HK-2 (cell line): ENCODE measurements around the gene FAM200B.

Experiments used
- DNase-seq: peaks from one replicate; pipeline ENCODE4 v3.0.0-alpha.2; 2018; ENCODE audit not compliant: unreplicated experiment

FAM200B gene

GRCh38 chr4:15668566-15669435 is 12.8 kb upstream of the FAM200B start:
- no peak for DNase-seq

- DNase-seq = no peak
Measured at GRCh38 chr4:15670576-15670975, 11.1 kb upstream of the FAM200B start.

DNA sequence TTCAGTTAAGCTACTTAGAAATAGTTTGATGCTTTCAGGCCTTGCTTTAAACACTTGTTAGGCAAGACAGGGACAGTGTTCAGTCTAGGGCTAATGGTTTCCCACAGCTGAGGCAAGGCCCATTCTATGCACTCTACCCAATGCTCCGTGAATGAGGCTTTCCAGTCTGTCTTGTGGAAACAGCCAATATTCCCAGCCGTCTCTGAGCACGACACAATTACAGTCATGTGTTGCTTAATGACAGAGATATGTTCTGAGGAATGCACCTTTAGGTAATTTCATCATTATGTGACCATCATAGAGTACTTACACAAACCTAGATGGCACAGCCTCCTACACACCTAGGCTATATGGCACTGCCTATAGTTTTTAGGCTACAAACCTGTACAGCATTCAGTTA is 9.5 kb upstream of the FAM200B start:
- DNase-seq = no peak

GRCh38 chr4:15673337-15673736 is 8.3 kb upstream of the FAM200B start:
- DNase-seq = no peak

DNA sequence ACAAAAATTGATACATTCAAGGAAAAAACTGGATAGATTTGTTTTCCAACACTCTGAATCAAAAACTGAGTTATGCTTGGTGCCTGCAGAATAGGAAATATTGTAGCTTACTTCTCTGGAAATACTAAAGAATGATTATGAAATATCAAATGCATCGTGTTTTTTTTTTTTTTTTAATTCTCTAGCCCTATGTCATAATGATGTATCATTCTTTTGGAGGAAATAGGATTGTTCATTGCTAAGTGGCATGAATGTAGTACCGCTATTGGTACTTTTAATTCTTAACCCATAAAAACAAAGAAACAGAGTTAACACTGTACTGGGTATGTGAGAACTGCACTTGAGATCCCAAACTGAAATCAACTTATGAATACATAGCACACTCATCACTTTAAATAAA is 7.6 kb upstream of the FAM200B start:
- no peak for DNase-seq

GRCh38 chr4:15674926-15675325 is 6.7 kb upstream of the FAM200B start:
- DNase-seq = no peak

DNA sequence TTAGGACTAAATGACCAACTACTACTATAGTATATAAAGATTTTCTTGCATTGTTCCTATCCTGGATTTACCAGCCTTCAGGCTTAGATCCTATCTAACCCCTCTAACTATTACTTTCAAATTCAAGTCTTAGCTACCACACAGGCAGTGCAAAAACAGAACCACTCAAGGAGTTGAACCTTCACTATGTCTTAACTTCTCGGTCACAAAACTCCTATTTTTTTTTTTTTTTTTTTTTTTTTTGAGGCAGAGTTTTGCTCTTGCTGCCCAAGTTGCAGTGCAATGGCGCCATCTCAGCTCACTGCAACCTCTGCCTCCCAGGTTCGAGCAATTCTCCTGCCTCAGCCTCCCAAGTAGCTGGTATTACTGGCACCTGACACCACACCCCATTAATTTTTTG is 6.3 kb upstream of the FAM200B start:
- no peak for DNase-seq

DNA sequence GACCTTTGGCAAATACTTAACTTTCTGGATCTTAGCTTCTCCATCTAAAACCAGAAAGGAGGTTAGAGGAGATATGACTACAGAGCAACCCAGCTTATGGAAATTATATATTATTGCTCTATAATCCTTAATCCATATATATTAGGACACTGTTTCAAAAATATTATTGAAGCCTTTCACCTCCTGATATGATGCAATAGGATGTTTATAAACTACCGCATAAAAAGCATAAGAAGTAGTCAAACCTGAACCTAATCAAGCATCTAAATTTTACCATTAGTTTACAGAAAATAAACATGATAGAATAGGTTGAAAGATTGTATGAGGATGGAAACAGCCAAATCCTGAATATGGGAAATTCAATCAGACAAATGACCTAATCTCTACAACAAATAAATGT is 5.6 kb upstream of the FAM200B start:
- DNase-seq = no peak

DNA sequence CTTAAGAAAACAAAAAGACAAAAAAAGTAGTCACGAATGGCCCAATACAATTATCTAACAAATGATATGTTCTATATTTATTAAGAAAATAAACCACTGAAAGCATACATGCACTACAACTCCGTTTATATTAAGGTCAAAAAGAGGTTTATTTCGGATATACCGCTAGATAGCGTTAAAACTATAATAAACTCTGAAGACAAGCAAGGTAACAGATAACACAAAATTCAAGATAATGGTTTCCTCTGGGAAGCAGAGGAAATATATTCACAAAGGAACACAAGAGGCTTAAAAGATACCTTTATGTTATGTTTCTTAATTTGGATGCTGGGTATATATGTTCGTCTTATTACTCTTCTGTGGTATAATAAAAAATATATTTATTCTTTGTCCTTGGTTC is 4.7 kb upstream of the FAM200B start:
- DNase-seq = no peak

DNA sequence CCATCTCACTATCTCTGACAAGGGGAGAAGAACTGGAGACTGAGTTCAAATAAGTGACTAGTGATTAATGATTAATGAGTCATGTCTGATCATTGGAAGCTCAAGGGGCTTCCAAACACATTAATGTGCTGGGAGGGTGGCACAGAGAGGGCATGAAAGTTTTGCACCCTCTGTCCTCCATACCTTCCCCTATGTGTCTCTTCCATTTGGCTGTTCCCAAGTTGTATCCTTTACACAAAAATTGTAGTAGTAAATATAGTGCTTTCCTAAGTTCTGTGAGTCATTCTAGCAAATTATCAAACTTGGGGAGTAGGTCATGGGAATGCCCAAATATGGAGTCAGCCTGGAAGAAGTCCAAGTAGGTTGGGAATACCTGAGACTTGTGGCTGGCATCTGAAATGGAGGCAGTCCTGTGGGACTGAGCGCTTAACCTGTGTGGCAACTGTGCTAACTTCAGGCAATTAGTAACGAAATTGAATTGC is 4.1 kb upstream of the FAM200B start:
- DNase-seq = peak; percentile 79

DNA sequence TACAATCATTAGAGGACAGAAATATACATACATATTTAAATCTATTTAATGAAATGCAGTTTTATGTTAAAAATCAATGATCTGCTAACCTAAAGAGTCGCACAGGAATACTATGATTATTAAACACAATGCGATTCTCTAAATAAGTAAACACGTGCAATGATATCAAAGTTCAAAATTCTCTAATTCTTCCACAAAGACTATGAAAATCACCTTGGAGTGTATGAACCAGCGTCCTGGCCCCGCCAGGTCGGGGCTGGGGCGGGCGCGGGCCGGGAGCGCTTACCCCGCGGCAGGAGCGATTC is 608 bp upstream of the FAM200B start:
- DNase-seq = no peak

DNA sequence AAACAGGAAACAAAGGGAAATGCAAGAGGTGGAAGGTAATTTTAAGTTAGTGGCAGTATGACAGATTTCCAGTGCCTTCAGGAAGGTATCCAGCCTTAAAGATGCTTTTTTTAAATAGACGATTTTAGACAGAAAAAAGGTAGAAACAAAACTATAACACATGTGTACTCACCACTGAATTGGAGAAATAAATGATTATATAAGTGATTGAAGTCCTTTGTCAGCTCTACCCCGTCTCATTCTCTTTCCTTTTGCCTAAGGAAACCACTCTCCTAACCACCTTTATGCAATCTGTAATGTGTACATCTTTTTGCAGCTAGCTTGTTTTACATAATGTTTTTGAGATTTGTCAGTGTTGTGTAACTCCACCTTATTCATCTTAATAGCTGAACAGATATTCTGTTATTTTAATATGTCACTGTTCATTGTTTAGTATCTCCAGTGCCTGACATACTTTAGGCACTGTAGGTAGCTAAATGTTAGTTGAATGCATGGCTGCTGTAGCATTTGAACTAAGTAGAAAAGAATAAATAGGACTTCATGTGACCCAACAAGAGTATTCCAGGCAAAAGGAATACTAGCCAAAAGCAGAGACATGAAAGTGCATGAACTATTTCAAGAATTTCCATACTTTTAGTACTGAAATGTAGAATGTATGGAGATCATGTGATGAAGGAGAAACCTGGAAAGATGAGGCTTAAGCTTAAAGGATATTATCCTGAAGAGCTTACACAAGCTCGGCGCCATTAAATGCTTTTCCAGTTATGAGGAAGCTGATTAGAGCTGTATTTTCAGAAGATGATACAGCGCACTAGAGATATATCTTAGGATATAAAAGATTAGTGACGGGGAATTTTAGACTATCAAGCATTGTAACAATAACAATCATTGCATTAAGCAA is 865 bp downstream of the FAM200B start:
- no peak for DNase-seq

GRCh38 chr4:15683143-15683495 is 1.5 kb downstream of the FAM200B start:
- DNase-seq = no peak

DNA sequence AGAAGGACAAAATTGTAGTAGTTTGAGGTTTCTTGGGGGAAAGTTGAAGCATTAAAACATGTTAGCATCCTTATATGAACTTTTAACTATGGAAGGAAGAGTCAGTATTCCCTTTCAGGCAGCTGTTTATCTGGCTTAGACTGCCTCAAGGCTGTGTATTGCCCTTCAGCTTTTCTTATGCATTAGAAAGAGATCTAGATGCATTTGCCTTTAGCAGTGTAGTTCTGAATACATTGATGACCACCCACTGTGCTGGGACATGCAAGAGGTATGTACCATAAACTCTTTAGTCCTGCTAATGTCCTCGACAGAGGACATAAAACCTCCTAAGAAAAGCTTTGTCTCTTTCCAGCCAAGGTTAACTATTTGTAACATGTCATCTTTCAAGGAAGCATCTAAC is 2.9 kb downstream of the FAM200B start:
- no peak for DNase-seq

DNA sequence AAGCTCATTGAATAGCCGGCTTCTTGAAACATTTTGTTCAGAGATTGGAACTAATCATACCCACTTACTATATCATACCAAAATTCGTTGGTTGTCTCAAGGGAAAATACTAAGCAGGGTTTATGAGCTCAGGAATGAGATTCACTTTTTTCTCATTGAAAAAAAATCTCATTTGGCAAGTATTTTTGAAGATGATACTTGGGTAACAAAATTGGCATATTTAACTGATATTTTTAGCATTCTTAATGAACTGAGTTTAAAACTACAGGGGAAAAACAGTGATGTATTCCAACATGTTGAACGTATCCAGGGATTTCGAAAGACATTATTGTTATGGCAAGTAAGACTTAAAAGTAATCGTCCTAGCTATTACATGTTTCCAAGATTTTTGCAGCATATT is 6.4 kb downstream of the FAM200B start:
- no peak for DNase-seq

DNA sequence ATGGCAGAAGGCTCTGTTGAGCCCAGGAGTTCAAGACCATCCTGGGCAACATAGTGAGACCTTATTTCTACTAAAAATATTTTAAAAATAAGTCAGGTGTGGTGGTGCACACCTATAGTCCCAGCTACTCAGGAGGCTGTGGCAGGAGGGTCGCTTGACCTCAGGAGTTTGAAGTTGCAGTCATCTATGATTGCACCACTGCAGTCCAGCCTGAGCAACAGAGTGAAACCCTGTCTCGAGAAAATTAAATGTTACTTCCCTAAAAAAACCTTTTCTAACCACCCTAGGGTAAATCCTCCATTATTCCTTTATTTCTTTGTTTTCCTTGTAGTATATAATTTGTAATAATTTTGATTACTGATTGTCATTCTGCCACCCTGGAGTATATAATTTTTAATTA is 7.9 kb downstream of the FAM200B start:
- no peak for DNase-seq

- DNase-seq = peak; percentile 46
Measured at GRCh38 chr4:15690020-15690809, 8.6 kb downstream of the FAM200B start.

DNA sequence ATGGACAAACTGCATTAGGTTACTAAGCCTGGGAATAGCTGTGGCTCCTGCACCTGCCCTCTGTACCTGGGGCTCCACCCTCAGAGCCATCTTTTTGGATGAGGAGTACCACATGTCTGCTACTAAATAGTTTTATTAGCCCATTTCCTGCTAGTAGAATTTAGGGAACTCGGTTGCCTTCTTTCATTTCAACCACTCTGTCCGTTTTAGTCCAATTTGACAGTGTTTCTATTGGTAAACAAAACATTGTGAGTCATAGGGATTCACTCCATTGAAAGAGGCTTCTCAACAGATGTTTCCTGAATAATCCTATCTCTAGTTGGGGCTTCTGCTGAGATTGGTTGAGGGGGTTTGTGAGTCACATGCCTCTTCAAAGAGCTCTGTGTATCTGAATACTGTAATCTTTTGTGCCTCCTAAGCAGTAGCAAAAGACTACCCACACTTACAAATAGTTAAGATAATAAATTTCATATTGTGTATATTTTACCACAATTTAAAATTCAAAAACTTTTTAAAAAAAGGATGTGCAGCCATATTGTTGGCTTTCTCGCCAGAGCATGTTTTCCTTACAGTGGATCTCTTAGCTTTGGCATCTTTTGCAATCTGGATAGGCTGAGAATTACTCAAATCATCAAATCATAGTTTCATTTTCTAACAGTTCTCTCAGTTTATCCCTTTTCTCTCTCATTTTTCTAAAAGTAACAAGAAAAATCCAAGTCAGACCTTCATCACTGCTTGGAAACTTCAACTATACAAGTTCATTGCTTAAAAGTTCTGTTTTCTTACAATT is 9.9 kb downstream of the FAM200B start:
- no peak for DNase-seq

GRCh38 chr4:15692602-15693001 is 11.0 kb downstream of the FAM200B start:
- DNase-seq = no peak

- DNase-seq = no peak
Measured at GRCh38 chr4:15694431-15694830, 12.8 kb downstream of the FAM200B start.

DNA sequence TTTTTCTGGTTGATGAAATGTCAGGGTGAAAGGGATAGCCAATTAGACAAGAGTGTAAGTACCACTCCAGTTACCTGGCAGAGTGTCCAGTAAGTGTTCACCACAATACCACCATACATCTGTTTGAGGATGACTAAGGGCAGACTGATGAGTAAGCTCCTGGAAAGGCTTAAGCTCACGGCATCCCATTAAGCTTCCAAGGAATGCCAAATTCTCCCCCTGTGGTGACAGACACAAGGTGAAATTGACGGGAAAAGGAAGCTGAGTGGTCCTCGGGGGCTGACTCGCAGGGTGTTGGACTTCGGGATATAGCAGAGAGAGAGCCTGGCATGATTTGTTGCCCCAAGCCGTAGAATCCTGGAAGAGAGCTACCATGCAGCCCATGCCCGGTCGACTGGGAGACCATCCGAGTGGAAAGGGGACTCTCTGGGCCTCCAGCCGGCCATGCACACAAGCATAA is 13.6 kb downstream of the FAM200B start:
- DNase-seq = peak; percentile 83
